Neural progenitor cell (in vitro differentiated cells): ENCODE data around the gene CCDC88A. TPM values are rescaled to one million over a fixed set of nuclear protein-coding genes. Genes with fewer than 3 reads are reported as not detected.
"Not testable (repeated sequence)": the region's sequence is repeated elsewhere in the genome, so short reads cannot be mapped to it uniquely, and the experiment has no call there.

Experiments
- DNase-seq: peaks from one replicate; pipeline ENCODE4 v3.0.0-alpha.2; 2016; ENCODE audit warnings: low spot score
- H2AFZ ChIP-seq: fragments of 200-600 bp; sonication (generic); replicated peaks from 2 replicates; pipeline ENCODE4 v1.6.1; 2016; ENCODE audit warnings: antibody characterized with exemption
- H3F3A ChIP-seq: fragments of 200-600 bp; sonication (generic); 2 replicates; pipeline ENCODE4 v1.6.1; 2016; ENCODE audit warnings: antibody characterized with exemption, low read depth
- H3K27ac ChIP-seq: fragments of 200-600 bp; sonication (generic); 2 replicates; pipeline ENCODE4 v1.5.1; 2016; ENCODE audit warnings: mild to moderate bottlenecking
- H3K27me3 ChIP-seq: fragments of 200-600 bp; sonication (generic); 2 replicates; pipeline ENCODE4 v1.6.1; 2016; ENCODE audit warnings: mild to moderate bottlenecking, moderate library complexity
- H3K36me3 ChIP-seq: fragments of 200-600 bp; sonication (generic); 2 replicates; pipeline ENCODE4 v1.5.1; 2016
- H3K4me1 ChIP-seq: fragments of 200-600 bp; sonication (generic); 2 replicates; pipeline ENCODE4 v1.6.1; 2016; ENCODE audit warnings: mixed run types
- H3K4me2 ChIP-seq: fragments of 200-600 bp; sonication (generic); 2 replicates; pipeline ENCODE4 v1.6.1; 2016
- H3K4me3 ChIP-seq: fragments of 200-600 bp; sonication (generic); 2 replicates; pipeline ENCODE4 v1.5.1; 2016
- H3K79me2 ChIP-seq: fragments of 200-600 bp; sonication (generic); 2 replicates; pipeline ENCODE4 v1.6.1; 2016; ENCODE audit warnings: low read depth
- H3K9ac ChIP-seq: fragments of 200-600 bp; sonication (generic); 2 replicates; pipeline ENCODE4 v1.6.1; 2016
- H3K9me3 ChIP-seq: fragments of 200-600 bp; sonication (generic); 2 replicates; pipeline ENCODE4 v1.5.1; 2016; ENCODE audit warnings: low read depth
- H4K20me1 ChIP-seq: fragments of 200-600 bp; sonication (generic); 2 replicates; pipeline ENCODE4 v1.6.1; 2016; ENCODE audit warnings: low read depth
- H3K27ac Mint-ChIP-seq: 3 replicates; pipeline ENCODE4 v1.8.0; 2021; ENCODE audit warnings: mixed read lengths
- H3K27me3 Mint-ChIP-seq: 2 replicates; pipeline ENCODE4 v1.8.0; 2022; ENCODE audit warnings: low read depth, mild to moderate bottlenecking, inconsistent platforms, moderate library complexity, mixed read lengths; ENCODE audit not compliant: insufficient read depth
- H3K36me3 Mint-ChIP-seq: 3 replicates; pipeline ENCODE4 v1.8.0; 2021; ENCODE audit warnings: mixed read lengths
- H3K4me1 Mint-ChIP-seq: 3 replicates; pipeline ENCODE4 v1.8.0; 2021; ENCODE audit warnings: mixed read lengths
- H3K4me3 Mint-ChIP-seq: 3 replicates; pipeline ENCODE4 v1.8.0; 2021; ENCODE audit warnings: mild to moderate bottlenecking, moderate library complexity, mixed read lengths
- H3K9me3 Mint-ChIP-seq: 3 replicates; pipeline ENCODE4 v1.8.0; 2020; ENCODE audit warnings: mixed read lengths
- CTCF ChIP-seq: fragments of 200-600 bp; sonication (generic); IDR thresholded peaks from 2 replicates; pipeline ENCODE4 v1.5.1; 2017; ENCODE audit warnings: antibody characterized with exemption, mild to moderate bottlenecking
- EZH2 ChIP-seq: fragments of 200-600 bp; sonication (generic); IDR thresholded peaks from 2 replicates; pipeline ENCODE4 v1.6.1; 2017; ENCODE audit warnings: antibody characterized with exemption, mild to moderate bottlenecking, moderate library complexity
- EZH2phosphoT487 ChIP-seq: fragments of 200-600 bp; sonication (generic); IDR thresholded peaks from 2 replicates; pipeline ENCODE4 v1.6.1; 2017; ENCODE audit warnings: antibody characterized with exemption
- total RNA-seq: library from RNA; depleted of rRNA; stranded (reverse); fragments of >200 nt; gene quantifications from 2 replicates; pipeline ENCODE4 v1.2.3, GENCODE V29; 2015; ENCODE audit warnings: low replicate concordance

The CCDC88A gene
- total RNA-seq, 1 donor from 2014 or later: 182 TPM

DNA sequence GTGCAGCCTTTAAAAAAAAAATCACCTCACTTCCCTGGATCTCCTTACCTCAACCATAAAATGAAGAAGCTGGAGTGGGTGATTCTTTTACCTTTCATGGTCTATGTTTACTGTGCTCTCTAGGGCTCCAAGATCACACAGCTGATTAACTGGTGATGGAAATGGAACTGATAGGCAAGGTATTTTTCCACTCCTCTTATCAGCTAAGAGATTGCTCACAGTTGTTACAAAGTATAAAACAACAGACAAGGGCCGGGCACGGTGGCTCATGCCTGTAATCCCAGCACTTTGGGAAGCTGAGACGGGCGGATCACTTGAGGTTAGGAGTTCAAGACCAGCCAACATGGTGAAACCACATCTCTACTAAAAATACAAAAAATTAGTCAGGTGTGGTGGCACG, 172.6 kb downstream of the CCDC88A start:
- Histone ChIP-seq H3K9ac (peak overlapping the region; percentile 25), H3F3A (no peaks in the 10 kb centered on the region), H3K4me3 (no peak overlapping the region), H3K9me3 (no peaks in the 10 kb centered on the region), H3K79me2 (no peaks in the 10 kb centered on the region), H3K27me3 (no peaks in the 10 kb centered on the region), H3K4me1 (no peaks in the 10 kb centered on the region), H3K36me3 (no peaks in the 10 kb centered on the region), H2AFZ (no peak overlapping the region), H3K27ac (no peak overlapping the region), H4K20me1 (no peaks in the 10 kb centered on the region), H3K4me2 (no peak overlapping the region)
- Mint-ChIP-seq H3K4me3 (no peak overlapping the region), H3K27me3 (peaks cover 2% of the 10 kb centered on the region), H3K27ac (no peak overlapping the region), H3K4me1 (no peaks in the 10 kb centered on the region), H3K36me3 (peaks cover 3% of the 10 kb centered on the region), H3K9me3 (no peaks in the 10 kb centered on the region)
- no peak for DNase-seq
- TF ChIP-seq EZH2 (no peak), EZH2phosphoT487 (no peak), CTCF (no peak)

GRCh38 chr2:55245411-55245810, 174.2 kb downstream of the CCDC88A start:
- Histone ChIP-seq H4K20me1 (no peaks in the 10 kb centered on the region), H3K36me3 (no peaks in the 10 kb centered on the region), H3F3A (no peaks in the 10 kb centered on the region), H2AFZ (no peak overlapping the region), H3K4me3 (no peak overlapping the region), H3K79me2 (no peaks in the 10 kb centered on the region), H3K27me3 (no peaks in the 10 kb centered on the region), H3K4me1 (no peaks in the 10 kb centered on the region), H3K9me3 (no peaks in the 10 kb centered on the region), H3K9ac (no peak overlapping the region), H3K4me2 (no peak overlapping the region), H3K27ac (no peak overlapping the region)
- TF ChIP-seq CTCF: no peak
- no peak for TF ChIP-seq EZH2phosphoT487
- TF ChIP-seq EZH2: no peak
- H3K4me1 Mint-ChIP-seq: no peaks in the 10 kb centered on the region
- no peak for DNase-seq
- peaks cover 4% of the 10 kb centered on the region for H3K27me3 Mint-ChIP-seq
- H3K4me3 Mint-ChIP-seq: no peak overlapping the region
- no peaks in the 10 kb centered on the region for H3K9me3 Mint-ChIP-seq
- peaks cover 3% of the 10 kb centered on the region for H3K36me3 Mint-ChIP-seq
- H3K27ac Mint-ChIP-seq: no peak overlapping the region

- Histone ChIP-seq H3K4me3 (no peak overlapping the region), H3K4me2 (no peak overlapping the region), H3K4me1 (no peaks in the 10 kb centered on the region), H3K27me3 (no peaks in the 10 kb centered on the region), H3F3A (peaks cover 13% of the 10 kb centered on the region), H3K27ac (no peak overlapping the region), H2AFZ (no peak overlapping the region), H3K79me2 (no peaks in the 10 kb centered on the region), H3K9ac (no peak overlapping the region), H3K36me3 (no peaks in the 10 kb centered on the region), H3K9me3 (no peaks in the 10 kb centered on the region), H4K20me1 (no peaks in the 10 kb centered on the region)
- Mint-ChIP-seq H3K4me3 (no peak overlapping the region), H3K9me3 (no peaks in the 10 kb centered on the region), H3K4me1 (no peaks in the 10 kb centered on the region), H3K36me3 (peaks cover 3% of the 10 kb centered on the region), H3K27ac (no peak overlapping the region), H3K27me3 (peaks cover 4% of the 10 kb centered on the region)
- DNase-seq: no peak
- TF ChIP-seq EZH2phosphoT487: no peak
- TF ChIP-seq EZH2: no peak
Observed at GRCh38 chr2:55242617-55243016, 177.0 kb downstream of the CCDC88A start.

DNA sequence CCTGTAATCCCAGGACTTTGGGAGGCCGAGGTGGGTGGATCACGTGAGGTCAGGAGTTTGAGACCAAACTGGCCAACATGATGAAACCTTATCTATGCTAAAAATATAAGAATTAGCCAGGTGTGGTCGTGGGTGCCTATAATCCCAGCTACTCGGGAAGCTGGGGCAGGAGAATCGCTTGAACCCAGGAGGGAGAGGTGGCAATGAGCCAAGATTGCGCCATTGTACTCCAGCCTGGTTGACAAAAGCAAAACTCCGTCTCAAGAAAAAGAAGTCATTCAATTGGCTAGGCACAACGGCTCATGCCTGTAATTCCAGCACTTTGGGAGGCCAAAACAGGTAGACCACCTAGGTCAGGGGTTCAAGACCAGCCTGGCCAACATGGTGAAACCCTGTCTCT, 178.1 kb downstream of the CCDC88A start:
- H3K9me3 ChIP-seq, H3K79me2 ChIP-seq, H3K4me1 ChIP-seq, H4K20me1 ChIP-seq, H3K9ac ChIP-seq, H3K27me3 ChIP-seq, H3K27ac ChIP-seq, H3K27me3 Mint-ChIP-seq, H2AFZ ChIP-seq, H3K4me2 ChIP-seq, H3K4me1 Mint-ChIP-seq, H3K4me3 Mint-ChIP-seq, H3K36me3 ChIP-seq, H3K36me3 Mint-ChIP-seq, H3K9me3 Mint-ChIP-seq, H3K4me3 ChIP-seq, H3K27ac Mint-ChIP-seq, DNase-seq: not testable (repeated sequence)
- peaks cover 21% of the 10 kb centered on the region for H3F3A ChIP-seq
